Liver (tissue), 3 donors: ENCODE measurements around the gene MAP3K12.

ENCODE experiments used
- EGR1 ChIP-seq, 2 donors: IDR thresholded peaks; 2 replicates each; pipeline ENCODE4 v1.6.1; 2016 to 2018; ENCODE audit warnings: antibody characterized with exemption in 2 of 2, low read depth in 2 of 2
- FOXA1 ChIP-seq: IDR thresholded peaks from 2 replicates; pipeline ENCODE4 v1.6.1; 2016; ENCODE audit warnings: antibody characterized with exemption
- GABPA ChIP-seq, 2 donors: IDR thresholded peaks in 1 of 2; conservative IDR thresholded peaks in 1 of 2; 2 replicates each; pipeline ENCODE4 v1.6.1; 2016; ENCODE audit warnings: antibody characterized with exemption in 2 of 2, mild to moderate bottlenecking in 1 of 2, moderate library complexity in 1 of 2
- JUND ChIP-seq, 2 donors: IDR thresholded peaks; 2 replicates each; pipeline ENCODE4 v1.6.1; 2016; ENCODE audit warnings: antibody characterized with exemption in 2 of 2
- NR2F2 ChIP-seq: IDR thresholded peaks from 2 replicates; pipeline ENCODE4 v1.6.1; 2016; ENCODE audit warnings: antibody characterized with exemption
- RAD21 ChIP-seq, 2 donors: IDR thresholded peaks; 2 replicates each; pipeline ENCODE4 v1.6.1; 2016; ENCODE audit warnings: antibody characterized with exemption in 2 of 2, mild to moderate bottlenecking in 2 of 2
- REST ChIP-seq: IDR thresholded peaks from 2 replicates; pipeline ENCODE4 v1.6.1; 2016; ENCODE audit warnings: antibody characterized with exemption, mild to moderate bottlenecking
- RXRA ChIP-seq, 2 donors: IDR thresholded peaks; 2 replicates each; pipeline ENCODE4 v1.6.1; 2017 to 2018; ENCODE audit warnings: antibody characterized with exemption in 2 of 2, mild to moderate bottlenecking in 1 of 2
- SP1 ChIP-seq: IDR thresholded peaks from 2 replicates; pipeline ENCODE4 v1.6.1; 2018; ENCODE audit warnings: antibody characterized with exemption, mild to moderate bottlenecking
- TAF1 ChIP-seq: conservative IDR thresholded peaks from 2 replicates; pipeline ENCODE4 v1.6.1; 2016; ENCODE audit warnings: antibody characterized with exemption, mild to moderate bottlenecking
- YY1 ChIP-seq: IDR thresholded peaks from 2 replicates; pipeline ENCODE4 v1.6.1; 2016; ENCODE audit warnings: antibody characterized with exemption, mild to moderate bottlenecking
- TF ChIP-seq, protein P1 (sequence below): fragments of 150-350 bp; IDR thresholded peaks from 2 replicates; pipeline ENCODE4 v1.5.1; 2017; ENCODE audit warnings: improper control_type of control experiment, low read depth, low read length; ENCODE audit not compliant: missing input control
- TF ChIP-seq, protein P2 (sequence below): IDR thresholded peaks from 2 replicates; pipeline ENCODE4 v1.6.1; 2016; ENCODE audit warnings: antibody characterized with exemption
- TF ChIP-seq, protein P3 (sequence below): IDR thresholded peaks from 2 replicates; pipeline ENCODE4 v1.6.1; 2016; ENCODE audit warnings: antibody characterized with exemption
- donor health status: healthy.
- donor health status: healthy.

GRCh38 chr12:53467082-53467481, 32.2 kb downstream of the MAP3K12 start:
- TF ChIP-seq, protein P1, sequence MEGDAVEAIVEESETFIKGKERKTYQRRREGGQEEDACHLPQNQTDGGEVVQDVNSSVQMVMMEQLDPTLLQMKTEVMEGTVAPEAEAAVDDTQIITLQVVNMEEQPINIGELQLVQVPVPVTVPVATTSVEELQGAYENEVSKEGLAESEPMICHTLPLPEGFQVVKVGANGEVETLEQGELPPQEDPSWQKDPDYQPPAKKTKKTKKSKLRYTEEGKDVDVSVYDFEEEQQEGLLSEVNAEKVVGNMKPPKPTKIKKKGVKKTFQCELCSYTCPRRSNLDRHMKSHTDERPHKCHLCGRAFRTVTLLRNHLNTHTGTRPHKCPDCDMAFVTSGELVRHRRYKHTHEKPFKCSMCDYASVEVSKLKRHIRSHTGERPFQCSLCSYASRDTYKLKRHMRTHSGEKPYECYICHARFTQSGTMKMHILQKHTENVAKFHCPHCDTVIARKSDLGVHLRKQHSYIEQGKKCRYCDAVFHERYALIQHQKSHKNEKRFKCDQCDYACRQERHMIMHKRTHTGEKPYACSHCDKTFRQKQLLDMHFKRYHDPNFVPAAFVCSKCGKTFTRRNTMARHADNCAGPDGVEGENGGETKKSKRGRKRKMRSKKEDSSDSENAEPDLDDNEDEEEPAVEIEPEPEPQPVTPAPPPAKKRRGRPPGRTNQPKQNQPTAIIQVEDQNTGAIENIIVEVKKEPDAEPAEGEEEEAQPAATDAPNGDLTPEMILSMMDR: no peak
- TF ChIP-seq REST (no peak), TAF1 (no peak), RXRA (IDR thresholded peaks at IDR 0.05) (no peak), FOXA1 (no peak), GABPA (IDR thresholded peaks at IDR 0.05 in 1 of 2, conservative IDR thresholded peaks at IDR 0.05 in 1 of 2) (no peak), YY1 (no peak), EGR1 (IDR thresholded peaks at IDR 0.05; ENCODE audit: low read depth in 2 of 2) (no peak), SP1 (no peak), NR2F2 (no peak), RAD21 (IDR thresholded peaks at IDR 0.05) (no peak), JUND (IDR thresholded peaks at IDR 0.05) (no peak)
- TF ChIP-seq, protein P2, sequence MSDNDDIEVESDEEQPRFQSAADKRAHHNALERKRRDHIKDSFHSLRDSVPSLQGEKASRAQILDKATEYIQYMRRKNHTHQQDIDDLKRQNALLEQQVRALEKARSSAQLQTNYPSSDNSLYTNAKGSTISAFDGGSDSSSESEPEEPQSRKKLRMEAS: no peak
- TF ChIP-seq, protein P3, sequence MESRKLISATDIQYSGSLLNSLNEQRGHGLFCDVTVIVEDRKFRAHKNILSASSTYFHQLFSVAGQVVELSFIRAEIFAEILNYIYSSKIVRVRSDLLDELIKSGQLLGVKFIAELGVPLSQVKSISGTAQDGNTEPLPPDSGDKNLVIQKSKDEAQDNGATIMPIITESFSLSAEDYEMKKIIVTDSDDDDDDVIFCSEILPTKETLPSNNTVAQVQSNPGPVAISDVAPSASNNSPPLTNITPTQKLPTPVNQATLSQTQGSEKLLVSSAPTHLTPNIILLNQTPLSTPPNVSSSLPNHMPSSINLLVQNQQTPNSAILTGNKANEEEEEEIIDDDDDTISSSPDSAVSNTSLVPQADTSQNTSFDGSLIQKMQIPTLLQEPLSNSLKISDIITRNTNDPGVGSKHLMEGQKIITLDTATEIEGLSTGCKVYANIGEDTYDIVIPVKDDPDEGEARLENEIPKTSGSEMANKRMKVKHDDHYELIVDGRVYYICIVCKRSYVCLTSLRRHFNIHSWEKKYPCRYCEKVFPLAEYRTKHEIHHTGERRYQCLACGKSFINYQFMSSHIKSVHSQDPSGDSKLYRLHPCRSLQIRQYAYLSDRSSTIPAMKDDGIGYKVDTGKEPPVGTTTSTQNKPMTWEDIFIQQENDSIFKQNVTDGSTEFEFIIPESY: no peak
